ENCODE data around the gene TMX1. TPM values are rescaled to one million over a fixed set of nuclear protein-coding genes. Genes with fewer than 3 reads are reported as not detected.
A peak's percentile ranks its signal among the peaks of the same experiment; 100 is the strongest.

Gene TMX1
- total RNA-seq (2021; fragmentation: NEBNext Ultra II Directional; extraction: Animal tissue kit (Norgen Biotek cat#: 25700)), result 10 to 100 TPM; 38.3 to 48.3 (median 46.0) TPM
- long read RNA-seq, transcript TMX1-201 (8 exons, 3,995 nt), result major isoform, 107 of 130 reads
- long read RNA-seq, partial matches to known transcripts, result 14 of 130 reads
- long read RNA-seq, other reads (novel, unspliced or antisense), result 9 of 130 reads

- H3K36me3 Mint-ChIP-seq (ENCODE audit: low read depth), result no peaks in the 10 kb centered on the region
- H3K4me1 Mint-ChIP-seq (ENCODE audit: low read depth), result no peaks in the 10 kb centered on the region
- H3K9me3 Mint-ChIP-seq, result no peaks in the 10 kb centered on the region
- no peak within 1 kb of the TSS for H3K4me3 Mint-ChIP-seq
- DNase-seq, result peak; percentile 99
- TF ChIP-seq CTCF (IDR thresholded peaks at IDR 0.05), result peak; percentile 41
- H3K27ac Mint-ChIP-seq, result no peak within 1 kb of the TSS
- no peaks in the 10 kb centered on the region; the same call in 1 of the 2 replicates for H3K27me3 Mint-ChIP-seq (ENCODE audit: insufficient read depth)
These were observed at the start of gene TMX1 for GRCh38 chr14:51239813-51240803. TMX1 (plus strand) TSS chr14:51240247; CDS start chr14:51240293, 46 bp downstream.

DNA sequence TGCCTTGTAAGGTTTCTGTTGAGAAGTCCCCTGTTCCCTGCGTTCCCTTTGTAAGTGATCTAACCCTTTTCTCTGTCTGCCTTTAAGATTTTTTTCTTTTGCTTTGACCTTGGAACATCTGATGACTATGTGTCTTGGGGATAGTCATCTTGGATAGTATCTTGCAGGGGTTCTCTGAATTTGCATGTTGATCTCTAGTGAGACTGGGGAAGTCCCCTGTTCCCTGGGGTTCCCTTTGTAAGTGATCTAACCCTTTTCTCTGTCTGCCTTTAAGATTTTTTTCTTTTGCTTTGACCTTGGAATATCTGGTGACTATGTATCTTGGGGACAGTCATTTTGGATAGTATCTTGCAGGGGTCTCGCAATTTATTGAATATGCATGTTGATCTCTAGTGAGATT, 38.2 kb upstream of the TMX1 start:
- no peak for TF ChIP-seq CTCF (IDR thresholded peaks at IDR 0.05)
- Mint-ChIP-seq H3K36me3 (ENCODE audit: low read depth) (no peaks in the 10 kb centered on the region), H3K9me3 (no peaks in the 10 kb centered on the region), H3K27me3 (ENCODE audit: insufficient read depth) (peaks cover 20% of the 10 kb centered on the region), H3K4me1 (ENCODE audit: low read depth) (no peaks in the 10 kb centered on the region), H3K4me3 (no peak overlapping the region), H3K27ac (no peak overlapping the region)
- no peak for DNase-seq

DNA sequence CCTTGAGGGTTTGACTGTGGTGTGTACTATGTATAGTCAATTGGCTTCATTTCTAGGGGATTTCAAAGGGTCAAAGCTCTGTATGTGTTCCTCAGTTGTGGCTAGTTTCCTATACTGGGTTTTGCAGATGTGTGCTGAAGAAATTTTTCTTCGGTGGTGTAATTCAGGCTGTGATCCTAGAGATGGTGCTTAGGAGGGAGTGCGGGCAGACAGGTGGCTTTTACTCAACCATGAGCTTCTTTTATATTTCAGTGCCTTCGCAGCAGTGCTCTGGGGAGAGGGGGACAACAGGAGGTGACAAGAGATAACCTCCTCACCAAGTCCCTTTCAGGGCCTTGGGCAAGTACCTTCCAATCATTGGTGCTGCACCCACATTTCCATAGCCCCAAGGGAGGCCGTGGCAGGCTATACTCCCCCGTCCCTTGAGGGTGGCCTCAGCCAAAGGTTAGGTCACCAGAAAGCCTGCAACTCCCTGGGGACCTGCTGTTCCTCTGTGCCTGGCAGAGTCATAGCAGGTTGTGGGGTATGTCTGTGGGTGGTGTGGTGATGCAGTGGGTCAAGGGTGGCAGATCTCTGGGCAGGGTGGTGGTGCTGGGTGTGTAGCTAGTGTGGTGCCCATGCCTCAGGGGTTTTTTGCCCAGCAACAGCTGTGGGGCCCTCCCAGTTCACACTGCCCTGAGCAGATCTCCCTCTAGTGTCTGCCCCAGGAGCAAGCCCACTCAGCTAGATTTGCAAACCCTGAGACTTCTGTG, 37.0 kb upstream of the TMX1 start:
- Mint-ChIP-seq H3K4me3 (no peak overlapping the region), H3K4me1 (ENCODE audit: low read depth) (no peaks in the 10 kb centered on the region), H3K27me3 (ENCODE audit: insufficient read depth) (peaks cover 20% of the 10 kb centered on the region), H3K36me3 (ENCODE audit: low read depth) (no peaks in the 10 kb centered on the region), H3K27ac (no peak overlapping the region), H3K9me3 (no peaks in the 10 kb centered on the region)
- TF ChIP-seq CTCF (IDR thresholded peaks at IDR 0.05), result no peak
- no peak for DNase-seq

DNA sequence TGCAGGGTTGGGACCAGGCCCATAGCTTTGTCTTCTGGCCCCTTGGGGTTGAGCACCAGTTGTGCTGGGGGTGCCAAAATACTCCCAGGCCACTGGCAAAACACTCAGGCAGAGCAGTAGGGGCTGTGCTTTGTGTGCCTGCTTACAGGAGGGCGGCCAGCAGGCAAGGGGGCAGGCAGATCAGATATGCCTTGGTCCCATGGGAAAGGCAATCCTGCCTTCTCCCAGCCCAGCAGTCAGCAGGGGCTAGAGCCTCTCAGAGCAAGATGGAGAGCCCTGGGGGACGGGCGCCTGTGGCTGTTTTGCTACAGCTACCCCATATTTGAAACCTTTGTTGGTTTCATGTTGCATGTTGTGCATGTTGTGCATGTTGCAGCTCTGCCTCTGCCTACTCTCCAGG, 36.2 kb upstream of the TMX1 start:
- H3K9me3 Mint-ChIP-seq, result no peaks in the 10 kb centered on the region
- no peak for DNase-seq
- peaks cover 20% of the 10 kb centered on the region for H3K27me3 Mint-ChIP-seq (ENCODE audit: insufficient read depth)
- H3K36me3 Mint-ChIP-seq (ENCODE audit: low read depth), result no peaks in the 10 kb centered on the region
- TF ChIP-seq CTCF (IDR thresholded peaks at IDR 0.05), result no peak
- H3K4me3 Mint-ChIP-seq, result no peak overlapping the region
- no peak overlapping the region for H3K27ac Mint-ChIP-seq
- H3K4me1 Mint-ChIP-seq (ENCODE audit: low read depth), result no peaks in the 10 kb centered on the region

DNA sequence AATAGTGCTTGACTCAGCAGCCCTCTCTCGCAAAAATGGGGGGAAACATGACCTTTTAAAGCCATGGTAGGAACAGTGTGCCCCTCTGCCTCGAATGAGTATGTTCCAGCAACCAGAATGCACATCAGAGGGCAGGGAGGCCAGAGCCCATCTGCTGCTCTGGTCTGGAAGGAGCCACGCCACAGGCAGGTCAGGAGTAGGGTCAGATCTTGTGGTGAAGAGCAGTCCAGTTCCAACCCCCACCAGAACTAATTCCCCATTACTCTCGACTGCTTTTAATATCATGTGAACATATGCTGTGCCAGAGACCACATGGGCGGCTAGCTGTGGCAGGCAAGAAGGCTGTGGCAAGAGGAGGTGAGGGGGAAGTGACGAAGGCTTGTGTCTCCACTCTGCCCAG, 34.6 kb upstream of the TMX1 start:
- Mint-ChIP-seq H3K4me3 (no peak overlapping the region), H3K9me3 (no peaks in the 10 kb centered on the region), H3K27ac (no peak overlapping the region), H3K27me3 (ENCODE audit: insufficient read depth) (peaks cover 24% of the 10 kb centered on the region), H3K4me1 (ENCODE audit: low read depth) (no peaks in the 10 kb centered on the region), H3K36me3 (ENCODE audit: low read depth) (no peaks in the 10 kb centered on the region)
- no peak for DNase-seq
- no peak for TF ChIP-seq CTCF (IDR thresholded peaks at IDR 0.05)

Measured in HFFc6 (cell line).